HCT116 (cell line): ENCODE results near the gene SPDYE3. TPM values are rescaled to one million over a fixed set of nuclear protein-coding genes. Genes with fewer than 3 reads are reported as not detected.

ENCODE experiments used
- ATAC-seq: fragments of 200-7000 bp; cut with Tn5 transposase; 2 replicates; pipeline ENCODE4 v1.9.1; 2020; ENCODE audit warnings: mild to moderate bottlenecking, moderate library complexity
- BruUV-seq: library from RNA; stranded (reverse); fragments of 400-500 nt; replicated peaks from 2 replicates; lab custom pipeline; 2021; lab: Mats Ljungman, UMichigan
- CTCF ChIA-PET: fragments of 300-600 bp; sonication (Branson Sonifier 250); formaldehyde crosslinking; loops from one replicate; lab custom pipeline; 2021; ENCODE audit warnings: antibody characterized with exemption; lab: Charles Lee
- POLR2A ChIA-PET: fragments of 300-600, 350-600 bp; sonication (Branson Sonifier 250); formaldehyde crosslinking; loops from one replicate; lab custom pipeline; 2021; ENCODE audit warnings: antibody characterized with exemption; lab: Charles Lee
- RAD21 ChIA-PET, 2 experiments: fragments of 300-600 bp; sonication (Branson Sonifier 250); formaldehyde crosslinking; loops; one replicate each; lab custom pipeline; 2023; ENCODE audit warnings: low total read pairs in 2 of 2; ENCODE audit not compliant: uncharacterized antibody in 2 of 2, unreplicated experiment in 2 of 2, low non-redundant PET in 1 of 2; lab: Charles Lee
- DNase-seq: peaks from one replicate; pipeline ENCODE4 v3.0.0-alpha.2; 2010; ENCODE audit warnings: low read depth, low spot score
- H2AFZ ChIP-seq: fragments of 200-600 bp; shearing (Covaris generic), sonication (generic); 2 replicates; pipeline ENCODE4 v1.6.1; 2017; ENCODE audit warnings: low read depth, mixed run types, mixed read lengths, antibody characterized with exemption, low read length; ENCODE audit not compliant: poor library complexity, severe bottlenecking
- H3K27ac ChIP-seq: 2 replicates; pipeline ENCODE4 v1.5.1; 2012; ENCODE audit warnings: low read depth, low read length
- H3K27me3 ChIP-seq: fragments of 200-600 bp; sonication (generic); 2 replicates; pipeline ENCODE4 v1.6.1; 2016; ENCODE audit warnings: mixed run types, low read length, mixed read lengths; ENCODE audit not compliant: insufficient read depth
- H3K36me3 ChIP-seq, 2 experiments: fragments of 200-500 bp in 1 of 2; fragments of 200-600 bp in 1 of 2; sonication (Bioruptor generic) in 1 of 2; sonication (generic) in 1 of 2; 2 replicates each; pipeline versions ENCODE4 v1.5.1 to v1.6.1; 2014 to 2016; ENCODE audit warnings: low read length in 2 of 2, inconsistent platforms in 1 of 2, mixed read lengths in 1 of 2, mixed run types in 1 of 2; ENCODE audit not compliant: insufficient read depth in 2 of 2, control insufficient read depth in 1 of 2
- H3K4me1 ChIP-seq, 2 experiments: fragments of 200-600 bp in 1 of 2; sonication (generic) in 1 of 2; 2 replicates each; pipeline versions ENCODE4 v1.5.1 to v1.6.1; 2012 to 2017; ENCODE audit warnings: low read length in 2 of 2, inconsistent platforms in 1 of 2, mild to moderate bottlenecking in 1 of 2, mixed read lengths in 1 of 2, mixed run types in 1 of 2, moderate library complexity in 1 of 2; ENCODE audit not compliant: insufficient read depth in 2 of 2, control insufficient read depth in 1 of 2
- H3K4me2 ChIP-seq: fragments of 200-600 bp; sonication (generic); 2 replicates; pipeline ENCODE4 v1.6.1; 2017; ENCODE audit warnings: mixed run types, low read length, mixed read lengths
- H3K4me3 ChIP-seq, 2 experiments: fragments of 200-600 bp in 1 of 2; sonication (generic) in 1 of 2; replicated peaks in 1 of 2; 2 replicates each; pipeline ENCODE4 v1.5.1; 2011 to 2016; ENCODE audit warnings: low read length in 2 of 2, control low read depth in 1 of 2, low read depth in 1 of 2, mild to moderate bottlenecking in 1 of 2, mixed read lengths in 1 of 2, mixed run types in 1 of 2
- H3K79me2 ChIP-seq: fragments of 200-600 bp; sonication (generic); 2 replicates; pipeline ENCODE4 v1.6.1; 2017; ENCODE audit warnings: mild to moderate bottlenecking, mixed run types, low read length, moderate library complexity, mixed read lengths; ENCODE audit not compliant: insufficient read depth
- H3K9ac ChIP-seq: fragments of 200-600 bp; sonication (generic); 2 replicates; pipeline ENCODE4 v1.6.1; 2016; ENCODE audit warnings: low read length, mixed read lengths
- H3K9me2 ChIP-seq: fragments of 200-600 bp; sonication (generic), shearing (Covaris generic); 2 replicates; pipeline ENCODE4 v1.6.1; 2017; ENCODE audit warnings: mixed run types, mild to moderate bottlenecking, moderate library complexity; ENCODE audit not compliant: insufficient read depth
- H3K9me3 ChIP-seq, 2 experiments: fragments of 200-500 bp in 1 of 2; fragments of 200-600 bp in 1 of 2; sonication (Bioruptor generic) in 1 of 2; sonication (generic) in 1 of 2; 2 replicates each; pipeline ENCODE4 v1.6.1; 2014 to 2017; ENCODE audit warnings: low read length in 2 of 2, mixed read lengths in 2 of 2, inconsistent platforms in 1 of 2, low read depth in 1 of 2, mild to moderate bottlenecking in 1 of 2, mixed run types in 1 of 2, moderate library complexity in 1 of 2; ENCODE audit not compliant: control insufficient read depth in 1 of 2, insufficient read depth in 1 of 2
- H4K20me1 ChIP-seq: fragments of 200-600 bp; sonication (generic), shearing (Covaris generic); 2 replicates; pipeline ENCODE4 v1.6.1; 2017; ENCODE audit warnings: mixed run types, mild to moderate bottlenecking, moderate library complexity; ENCODE audit not compliant: insufficient read depth
- ATF3 ChIP-seq: IDR thresholded peaks from 2 replicates; pipeline ENCODE4 v1.6.1; 2012
- CBX3 ChIP-seq: IDR thresholded peaks from 2 replicates; pipeline ENCODE4 v1.6.1; 2012; ENCODE audit warnings: low read depth
- CEBPB ChIP-seq: IDR thresholded peaks from 2 replicates; pipeline ENCODE4 v1.6.1; 2012; ENCODE audit warnings: low read depth
- EGR1 ChIP-seq: IDR thresholded peaks from 2 replicates; pipeline ENCODE4 v1.6.1; 2012; ENCODE audit warnings: low read depth
- ELF1 ChIP-seq: IDR thresholded peaks from 2 replicates; pipeline ENCODE4 v1.6.1; 2012; ENCODE audit warnings: low read depth, borderline replicate concordance
- EZH2 ChIP-seq: fragments of 200-600 bp; sonication (generic); IDR thresholded peaks from 2 replicates; pipeline ENCODE4 v1.6.1; 2017; ENCODE audit warnings: antibody characterized with exemption, mixed run types
- FOSL1 ChIP-seq: IDR thresholded peaks from 2 replicates; pipeline ENCODE4 v1.6.1; 2012; ENCODE audit warnings: low read depth
- JUND ChIP-seq: IDR thresholded peaks from 2 replicates; pipeline ENCODE4 v1.6.1; 2012
- MAX ChIP-seq: IDR thresholded peaks from 2 replicates; pipeline ENCODE4 v1.6.1; 2012
- POLR2A ChIP-seq: IDR thresholded peaks from 2 replicates; pipeline ENCODE4 v1.7.0; 2011; ENCODE audit warnings: borderline replicate concordance; ENCODE audit not compliant: insufficient read depth, insufficient read length; ENCODE audit errors: extremely low read depth
- POLR2AphosphoS5 ChIP-seq: IDR thresholded peaks from 2 replicates; pipeline ENCODE4 v1.6.1; 2011; ENCODE audit warnings: mild to moderate bottlenecking, low read depth, low read length, moderate library complexity
- RAD21 ChIP-seq: IDR thresholded peaks from 2 replicates; pipeline ENCODE4 v1.6.1; 2012; ENCODE audit warnings: low read depth, mild to moderate bottlenecking
- SIN3A ChIP-seq: IDR thresholded peaks from 2 replicates; pipeline ENCODE4 v1.6.1; 2012; ENCODE audit warnings: low read depth
- SP1 ChIP-seq: IDR thresholded peaks from 2 replicates; pipeline ENCODE4 v1.6.1; 2012; ENCODE audit warnings: low read depth
- SRF ChIP-seq: IDR thresholded peaks from 2 replicates; pipeline ENCODE4 v1.6.1; 2012; ENCODE audit warnings: low read depth
- TCF7L2 ChIP-seq: IDR thresholded peaks from 2 replicates; pipeline ENCODE4 v1.7.0; 2011; ENCODE audit warnings: borderline replicate concordance, inconsistent platforms; ENCODE audit not compliant: insufficient read depth, insufficient read length; ENCODE audit errors: extremely low read depth
- YY1 ChIP-seq: IDR thresholded peaks from 2 replicates; pipeline ENCODE4 v1.6.1; 2011; ENCODE audit warnings: low read length, low read depth, moderate library complexity, mild to moderate bottlenecking; ENCODE audit not compliant: insufficient replicate concordance; ENCODE audit errors: extremely low read depth
- ZFX ChIP-seq: fragments of 450-650 bp; IDR thresholded peaks from 2 replicates; pipeline ENCODE4 v1.6.1; 2017
- ZNF274 ChIP-seq: fragments of 200-500 bp; sonication (Bioruptor generic); IDR thresholded peaks from 2 replicates; pipeline ENCODE4 v1.6.1; 2014; ENCODE audit warnings: mild to moderate bottlenecking, low read depth, low read length, inconsistent platforms
- intact Hi-C: fragments of 100-400 bp; cut with micrococcal nuclease; formaldehyde crosslinking; loops from 2 replicates; pipeline ENCODE4 v1.10.0; 2022
- total RNA-seq: library from RNA; stranded (reverse); gene quantifications from one replicate; pipeline ENCODE4 v1.2.1, GENCODE V29; 2021; ENCODE audit not compliant: unreplicated experiment
- TF ChIP-seq, protein P1 (sequence below), 3 experiments: fragments of 200-600 bp in 1 of 3; sonication (generic) in 1 of 3; IDR thresholded peaks in 2 of 3; conservative IDR thresholded peaks in 1 of 3; 2 replicates each; pipeline ENCODE4 v1.5.1; 2012 to 2017; ENCODE audit warnings: low read depth in 2 of 3, low read length in 2 of 3, antibody characterized with exemption in 1 of 3, borderline replicate concordance in 1 of 3, control low read depth in 1 of 3, mild to moderate bottlenecking in 1 of 3, mixed read lengths in 1 of 3, mixed run types in 1 of 3, moderate library complexity in 1 of 3; ENCODE audit not compliant: insufficient read depth in 1 of 3
- TF ChIP-seq, protein P2 (sequence below): IDR thresholded peaks from 2 replicates; pipeline ENCODE4 v1.6.1; 2012; ENCODE audit warnings: low read depth

The SPDYE3 gene
- total RNA-seq, 1 experiment from 2014 or later = not detected

- H3K9me2 ChIP-seq = no peaks in the 10 kb centered on the region
- BruUV-seq = no TSS peak
- CTCF ChIA-PET = interaction anchor here (1.0 kb wide), 1 partner anchor 139 kb away, joined by 3 read pairs; no protein-coding TSS in a partner anchor
- no peaks in the 10 kb centered on the region for H3K9me3 ChIP-seq
- peak overlapping the region; percentile 59 for H3K27ac ChIP-seq
- intact Hi-C loops = no loop called here
- H3K4me3 ChIP-seq = peak overlapping the region; percentile 50 to 57
- peak; percentile 83 for DNase-seq
- no peaks in the 10 kb centered on the region for H4K20me1 ChIP-seq
- no peak overlapping the region for H2AFZ ChIP-seq
- H3K4me1 ChIP-seq = peaks cover 33 to 51% of the 10 kb centered on the region in 2 experiments
- peaks cover 13% of the 10 kb centered on the region; the same call in 1 of the 2 replicates for H3K79me2 ChIP-seq
- ATAC-seq = peak; percentile 77
- RAD21 ChIA-PET = no interaction called here
- H3K9ac ChIP-seq = peak overlapping the region; percentile 47
- no peaks in the 10 kb centered on the region for H3K27me3 ChIP-seq
- H3K4me2 ChIP-seq = peak overlapping the region; percentile 71
- POLR2A ChIA-PET = no interaction called here
- H3K36me3 ChIP-seq = no peaks in the 10 kb centered on the region
- TF ChIP-seq ATF3 (no peak), MAX (no peak), ELF1 (no peak), ZNF274 (no peak), FOSL1 (no peak), JUND (no peak), SIN3A (peak; percentile 52; the same call in 1 of the 2 replicates), ZFX (peak; percentile 30; the same call in 1 of the 2 replicates), POLR2AphosphoS5 (peak; percentile 63; the same call in 1 of the 2 replicates), EGR1 (no peak), RAD21 (peak; percentile 38; the same call in 1 of the 2 replicates), EZH2 (no peak), CBX3 (0 out of 2 replicates have a peak, but pooled peaks have one; percentile 31), POLR2A (no peak), YY1 (no peak), SRF (no peak), SP1 (no peak), CEBPB (no peak), TCF7L2 (no peak)
- TF ChIP-seq, protein P1, sequence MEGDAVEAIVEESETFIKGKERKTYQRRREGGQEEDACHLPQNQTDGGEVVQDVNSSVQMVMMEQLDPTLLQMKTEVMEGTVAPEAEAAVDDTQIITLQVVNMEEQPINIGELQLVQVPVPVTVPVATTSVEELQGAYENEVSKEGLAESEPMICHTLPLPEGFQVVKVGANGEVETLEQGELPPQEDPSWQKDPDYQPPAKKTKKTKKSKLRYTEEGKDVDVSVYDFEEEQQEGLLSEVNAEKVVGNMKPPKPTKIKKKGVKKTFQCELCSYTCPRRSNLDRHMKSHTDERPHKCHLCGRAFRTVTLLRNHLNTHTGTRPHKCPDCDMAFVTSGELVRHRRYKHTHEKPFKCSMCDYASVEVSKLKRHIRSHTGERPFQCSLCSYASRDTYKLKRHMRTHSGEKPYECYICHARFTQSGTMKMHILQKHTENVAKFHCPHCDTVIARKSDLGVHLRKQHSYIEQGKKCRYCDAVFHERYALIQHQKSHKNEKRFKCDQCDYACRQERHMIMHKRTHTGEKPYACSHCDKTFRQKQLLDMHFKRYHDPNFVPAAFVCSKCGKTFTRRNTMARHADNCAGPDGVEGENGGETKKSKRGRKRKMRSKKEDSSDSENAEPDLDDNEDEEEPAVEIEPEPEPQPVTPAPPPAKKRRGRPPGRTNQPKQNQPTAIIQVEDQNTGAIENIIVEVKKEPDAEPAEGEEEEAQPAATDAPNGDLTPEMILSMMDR (IDR thresholded peaks at IDR 0.05 in 2 of 3, conservative IDR thresholded peaks at IDR 0.05 in 1 of 3; ENCODE audit: borderline replicate concordance in 1 of 3, insufficient read depth in 1 of 3, low read depth in 2 of 3, low read length in 2 of 3) = no peak
- TF ChIP-seq, protein P2, sequence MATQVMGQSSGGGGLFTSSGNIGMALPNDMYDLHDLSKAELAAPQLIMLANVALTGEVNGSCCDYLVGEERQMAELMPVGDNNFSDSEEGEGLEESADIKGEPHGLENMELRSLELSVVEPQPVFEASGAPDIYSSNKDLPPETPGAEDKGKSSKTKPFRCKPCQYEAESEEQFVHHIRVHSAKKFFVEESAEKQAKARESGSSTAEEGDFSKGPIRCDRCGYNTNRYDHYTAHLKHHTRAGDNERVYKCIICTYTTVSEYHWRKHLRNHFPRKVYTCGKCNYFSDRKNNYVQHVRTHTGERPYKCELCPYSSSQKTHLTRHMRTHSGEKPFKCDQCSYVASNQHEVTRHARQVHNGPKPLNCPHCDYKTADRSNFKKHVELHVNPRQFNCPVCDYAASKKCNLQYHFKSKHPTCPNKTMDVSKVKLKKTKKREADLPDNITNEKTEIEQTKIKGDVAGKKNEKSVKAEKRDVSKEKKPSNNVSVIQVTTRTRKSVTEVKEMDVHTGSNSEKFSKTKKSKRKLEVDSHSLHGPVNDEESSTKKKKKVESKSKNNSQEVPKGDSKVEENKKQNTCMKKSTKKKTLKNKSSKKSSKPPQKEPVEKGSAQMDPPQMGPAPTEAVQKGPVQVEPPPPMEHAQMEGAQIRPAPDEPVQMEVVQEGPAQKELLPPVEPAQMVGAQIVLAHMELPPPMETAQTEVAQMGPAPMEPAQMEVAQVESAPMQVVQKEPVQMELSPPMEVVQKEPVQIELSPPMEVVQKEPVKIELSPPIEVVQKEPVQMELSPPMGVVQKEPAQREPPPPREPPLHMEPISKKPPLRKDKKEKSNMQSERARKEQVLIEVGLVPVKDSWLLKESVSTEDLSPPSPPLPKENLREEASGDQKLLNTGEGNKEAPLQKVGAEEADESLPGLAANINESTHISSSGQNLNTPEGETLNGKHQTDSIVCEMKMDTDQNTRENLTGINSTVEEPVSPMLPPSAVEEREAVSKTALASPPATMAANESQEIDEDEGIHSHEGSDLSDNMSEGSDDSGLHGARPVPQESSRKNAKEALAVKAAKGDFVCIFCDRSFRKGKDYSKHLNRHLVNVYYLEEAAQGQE = no peak
Observed at GRCh38 chr7:100271716-100272537, 35.6 kb upstream of the SPDYE3 start.
